KMS-11 (cell line): ENCODE measurements around the gene ACOXL.

Experiments used
- H2AFZ ChIP-seq: fragments of 200-600 bp; sonication (generic); 2 replicates; pipeline ENCODE4 v1.6.1; 2016; ENCODE audit warnings: antibody characterized with exemption, mixed run types, low read depth
- H3K27ac ChIP-seq: fragments of 200-600 bp; sonication (generic); 2 replicates; pipeline ENCODE4 v1.6.1; 2016; ENCODE audit warnings: mild to moderate bottlenecking, mixed run types
- H3K27me3 ChIP-seq: fragments of 200-600 bp; sonication (generic); 2 replicates; pipeline ENCODE4 v1.6.1; 2017; ENCODE audit warnings: mild to moderate bottlenecking, low read depth, mixed run types, moderate library complexity; ENCODE audit not compliant: insufficient read depth
- H3K36me3 ChIP-seq: fragments of 200-600 bp; sonication (generic); 2 replicates; pipeline ENCODE4 v1.6.1; 2017; ENCODE audit warnings: mild to moderate bottlenecking, mixed run types; ENCODE audit not compliant: insufficient read depth
- H3K4me1 ChIP-seq: fragments of 200-600 bp; sonication (generic); 2 replicates; pipeline ENCODE4 v1.6.1; 2016; ENCODE audit warnings: mild to moderate bottlenecking, low read depth, mixed run types; ENCODE audit not compliant: poor library complexity, severe bottlenecking
- H3K4me2 ChIP-seq: fragments of 200-600 bp; sonication (generic); 2 replicates; pipeline ENCODE4 v1.7.0; 2016; ENCODE audit warnings: mild to moderate bottlenecking, mixed run types
- H3K4me3 ChIP-seq: fragments of 200-600 bp; sonication (generic); IDR thresholded peaks from 2 replicates; pipeline ENCODE4 v1.6.1; 2017; ENCODE audit warnings: low read depth, low read length, mixed read lengths; ENCODE audit not compliant: insufficient read depth
- H3K79me2 ChIP-seq: fragments of 200-600 bp; sonication (generic); 2 replicates; pipeline ENCODE4 v1.6.1; 2016; ENCODE audit warnings: low read depth, mixed run types; ENCODE audit not compliant: insufficient read depth
- H3K9ac ChIP-seq: fragments of 200-600 bp; sonication (generic); 2 replicates; pipeline ENCODE4 v1.6.1; 2016; ENCODE audit warnings: mild to moderate bottlenecking, mixed run types
- H4K20me1 ChIP-seq: fragments of 200-600 bp; sonication (generic); 2 replicates; pipeline ENCODE4 v1.6.1; 2016; ENCODE audit warnings: mild to moderate bottlenecking, mixed run types; ENCODE audit not compliant: insufficient read depth
- TF ChIP-seq, protein P1 (sequence below): fragments of 200-600 bp; sonication (generic); conservative IDR thresholded peaks from 2 replicates; pipeline ENCODE4 v1.6.1; 2017; ENCODE audit warnings: low read depth, mild to moderate bottlenecking, antibody characterized with exemption, low read length, moderate library complexity, mixed read lengths

ACOXL gene

DNA sequence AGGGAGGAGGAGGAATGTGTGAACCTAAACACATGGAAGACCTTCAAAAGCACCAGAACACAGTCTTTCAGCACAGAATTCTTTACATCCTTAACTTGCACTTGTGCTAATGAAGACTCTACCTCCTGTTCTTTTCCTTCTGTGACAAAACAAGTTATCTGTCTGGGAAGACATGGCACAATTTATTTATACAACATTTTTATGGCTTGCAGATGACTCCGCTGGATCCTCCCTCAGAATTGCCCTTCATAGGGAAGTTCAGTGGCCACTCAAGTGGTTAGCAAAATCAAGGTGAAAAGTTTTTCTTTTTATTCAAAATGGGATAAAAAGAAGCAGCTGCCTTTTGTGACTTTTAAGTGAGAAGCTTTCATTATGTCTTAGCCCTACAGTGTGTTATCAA lies 409.7 kb downstream of the ACOXL start:
- no peak overlapping the region for H3K27ac ChIP-seq
- no peak overlapping the region for H3K9ac ChIP-seq
- no peak overlapping the region for H3K4me3 ChIP-seq
- no peak overlapping the region for H2AFZ ChIP-seq
- H4K20me1 ChIP-seq: peaks cover 6% of the 10 kb centered on the region
- H3K79me2 ChIP-seq: peaks cover 22% of the 10 kb centered on the region; the same call in 1 of the 2 replicates
- no peak overlapping the region for H3K4me2 ChIP-seq
- no peaks in the 10 kb centered on the region for H3K27me3 ChIP-seq
- no peaks in the 10 kb centered on the region for H3K36me3 ChIP-seq
- peaks cover 49% of the 10 kb centered on the region for H3K4me1 ChIP-seq
- TF ChIP-seq, protein P1, sequence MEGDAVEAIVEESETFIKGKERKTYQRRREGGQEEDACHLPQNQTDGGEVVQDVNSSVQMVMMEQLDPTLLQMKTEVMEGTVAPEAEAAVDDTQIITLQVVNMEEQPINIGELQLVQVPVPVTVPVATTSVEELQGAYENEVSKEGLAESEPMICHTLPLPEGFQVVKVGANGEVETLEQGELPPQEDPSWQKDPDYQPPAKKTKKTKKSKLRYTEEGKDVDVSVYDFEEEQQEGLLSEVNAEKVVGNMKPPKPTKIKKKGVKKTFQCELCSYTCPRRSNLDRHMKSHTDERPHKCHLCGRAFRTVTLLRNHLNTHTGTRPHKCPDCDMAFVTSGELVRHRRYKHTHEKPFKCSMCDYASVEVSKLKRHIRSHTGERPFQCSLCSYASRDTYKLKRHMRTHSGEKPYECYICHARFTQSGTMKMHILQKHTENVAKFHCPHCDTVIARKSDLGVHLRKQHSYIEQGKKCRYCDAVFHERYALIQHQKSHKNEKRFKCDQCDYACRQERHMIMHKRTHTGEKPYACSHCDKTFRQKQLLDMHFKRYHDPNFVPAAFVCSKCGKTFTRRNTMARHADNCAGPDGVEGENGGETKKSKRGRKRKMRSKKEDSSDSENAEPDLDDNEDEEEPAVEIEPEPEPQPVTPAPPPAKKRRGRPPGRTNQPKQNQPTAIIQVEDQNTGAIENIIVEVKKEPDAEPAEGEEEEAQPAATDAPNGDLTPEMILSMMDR: no peak

DNA sequence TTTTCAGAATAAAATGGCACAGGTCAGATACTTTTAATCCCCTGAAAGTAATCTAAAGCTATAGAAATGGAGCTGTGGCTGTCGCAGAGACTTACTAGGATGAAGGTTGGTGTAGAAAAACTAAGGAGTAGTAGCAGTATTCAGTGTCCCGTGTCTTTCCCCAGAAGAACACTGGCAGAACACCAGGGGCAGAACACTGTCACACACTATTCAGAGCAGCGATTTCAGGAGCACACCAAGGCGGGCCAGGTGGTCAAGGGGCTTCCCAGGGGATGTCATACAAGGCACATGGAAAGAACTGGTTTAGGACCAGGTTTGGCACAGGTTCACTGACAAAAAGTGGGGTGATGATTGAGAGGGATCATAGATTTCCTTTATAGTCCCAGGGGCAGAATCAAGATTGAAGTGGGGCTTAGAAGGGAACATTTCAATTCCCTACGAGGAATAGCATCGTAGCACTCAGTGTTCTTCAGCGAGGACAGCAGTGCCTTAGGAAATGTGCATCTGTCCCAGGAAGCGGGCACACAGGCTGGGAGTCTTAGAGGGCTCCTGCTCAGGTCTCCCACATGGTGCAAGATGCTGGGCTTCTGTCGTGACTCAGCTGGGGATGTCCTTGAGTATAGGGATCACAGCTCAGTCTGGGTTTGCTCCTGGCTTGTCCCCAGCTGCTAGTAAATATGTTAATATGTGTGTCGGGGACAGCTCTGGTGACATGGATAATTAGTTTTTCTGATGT lies 410.9 kb downstream of the ACOXL start:
- H3K36me3 ChIP-seq: no peaks in the 10 kb centered on the region
- TF ChIP-seq, protein P1: no peak
- H3K4me3 ChIP-seq: no peak overlapping the region
- H3K4me2 ChIP-seq: no peak overlapping the region; the same call in 1 of the 2 replicates
- H3K79me2 ChIP-seq: peaks cover 31% of the 10 kb centered on the region; the same call in 1 of the 2 replicates
- H3K9ac ChIP-seq: no peak overlapping the region
- peaks cover 6% of the 10 kb centered on the region for H4K20me1 ChIP-seq
- H2AFZ ChIP-seq: no peak overlapping the region
- no peaks in the 10 kb centered on the region for H3K27me3 ChIP-seq
- H3K27ac ChIP-seq: no peak overlapping the region
- peaks cover 61% of the 10 kb centered on the region for H3K4me1 ChIP-seq

DNA sequence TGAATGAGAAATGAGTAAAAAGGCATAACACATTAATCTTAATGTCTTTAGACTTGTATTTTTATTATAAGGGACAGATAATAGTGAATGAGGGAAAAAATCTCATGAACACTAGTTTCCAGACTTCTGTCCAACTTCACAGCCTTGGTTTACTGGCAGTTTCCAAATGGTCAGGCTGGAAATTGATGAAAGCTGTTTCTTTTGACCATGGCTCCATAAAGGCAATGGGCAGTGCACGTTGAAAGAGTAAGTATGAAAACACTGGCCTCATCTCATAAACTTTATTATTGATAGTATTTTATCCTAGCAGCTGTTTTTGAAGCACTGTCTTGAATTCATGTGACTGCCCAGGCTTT lies 411.4 kb downstream of the ACOXL start:
- Histone ChIP-seq H3K9ac (no peak overlapping the region), H2AFZ (no peak overlapping the region), H3K4me1 (peaks cover 66% of the 10 kb centered on the region), H3K4me3 (no peak overlapping the region), H3K36me3 (no peaks in the 10 kb centered on the region), H4K20me1 (peaks cover 6% of the 10 kb centered on the region), H3K27me3 (no peaks in the 10 kb centered on the region), H3K79me2 (peaks cover 36% of the 10 kb centered on the region; the same call in 1 of the 2 replicates), H3K27ac (no peak overlapping the region), H3K4me2 (no peak overlapping the region; the same call in 1 of the 2 replicates)
- TF ChIP-seq, protein P1: no peak

DNA sequence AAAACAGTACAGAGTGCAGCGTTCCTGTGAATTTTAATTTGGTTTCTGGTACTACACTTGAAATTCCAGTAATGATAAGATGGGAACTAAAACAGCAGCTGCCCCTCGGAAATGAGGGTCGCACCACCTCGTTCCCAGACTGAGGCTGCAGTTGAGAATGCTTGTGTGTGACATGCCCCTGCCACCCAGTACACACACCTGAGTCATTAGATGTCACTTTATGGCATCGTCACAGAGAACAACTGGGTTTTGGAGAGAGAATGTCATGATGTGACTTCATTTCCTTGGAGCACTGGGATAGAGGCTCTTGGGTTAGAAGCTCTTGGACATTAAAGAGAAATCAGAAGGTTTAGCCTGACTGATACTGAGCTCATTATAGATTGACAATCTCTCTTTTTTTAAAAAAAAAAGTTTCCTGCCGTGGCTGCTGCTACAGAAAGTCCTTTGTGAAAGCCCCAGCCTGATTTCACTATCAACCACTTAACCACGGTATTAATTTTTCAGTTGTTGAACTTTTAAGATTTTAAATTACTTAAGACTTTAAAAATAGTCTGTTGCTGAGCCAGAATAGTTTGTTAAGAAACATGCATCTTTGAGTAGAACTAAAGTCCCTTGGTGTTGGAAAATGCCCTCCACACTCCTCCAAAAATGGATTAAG lies 412.9 kb downstream of the ACOXL start:
- no peaks in the 10 kb centered on the region for H3K27me3 ChIP-seq
- peaks cover 44% of the 10 kb centered on the region; the same call in 1 of the 2 replicates for H3K79me2 ChIP-seq
- no peak overlapping the region for H2AFZ ChIP-seq
- H3K36me3 ChIP-seq: no peaks in the 10 kb centered on the region
- no peak overlapping the region for H3K9ac ChIP-seq
- H3K27ac ChIP-seq: peak overlapping the region; percentile 18; the same call in 1 of the 2 replicates
- H3K4me3 ChIP-seq: no peak overlapping the region
- H4K20me1 ChIP-seq: peaks cover 6% of the 10 kb centered on the region
- H3K4me2 ChIP-seq: peak overlapping the region; percentile 51
- H3K4me1 ChIP-seq: peaks cover 80% of the 10 kb centered on the region
- TF ChIP-seq, protein P1: no peak
